Central memory CD8-positive, alpha-beta T cell (primary cell): Measurements from ENCODE around the gene CMIP.

Experiments used
- ATAC-seq: fragments of 150-1000 bp; cut with Tn5 transposase; replicated peaks from 2 replicates; pipeline ENCODE4 v1.10.0; 2022; ENCODE audit warnings: mild to moderate bottlenecking, moderate FRiP score, moderate number of reproducible peaks; ENCODE audit not compliant: poor library complexity, severe bottlenecking; ENCODE audit errors: extremely low read depth
- DNase-seq, 2 donors: peaks; one replicate each; pipeline ENCODE4 v3.0.0; 2021; ENCODE audit warnings: low spot score in 2 of 2
- H3K27ac Mint-ChIP-seq: one replicate; pipeline ENCODE4 v1.8.0; 2022; ENCODE audit warnings: low read depth, mild to moderate bottlenecking, moderate library complexity, mixed read lengths
- H3K27me3 Mint-ChIP-seq: one replicate; pipeline ENCODE4 v1.8.0; 2022; ENCODE audit warnings: mixed read lengths
- H3K36me3 Mint-ChIP-seq: one replicate; pipeline ENCODE4 v1.8.0; 2022; ENCODE audit warnings: mild to moderate bottlenecking, moderate library complexity, mixed read lengths; ENCODE audit not compliant: insufficient read depth
- H3K4me1 Mint-ChIP-seq: one replicate; pipeline ENCODE4 v1.8.0; 2022; ENCODE audit warnings: mixed read lengths
- H3K4me3 Mint-ChIP-seq: one replicate; pipeline ENCODE4 v1.8.0; 2022; ENCODE audit warnings: mild to moderate bottlenecking, moderate library complexity, mixed read lengths
- H3K9me3 Mint-ChIP-seq: one replicate; pipeline ENCODE4 v1.8.0; 2022; ENCODE audit warnings: mixed read lengths

CMIP gene

GRCh38 chr16:81590714-81591544 is 146.3 kb downstream of the CMIP start:
- Mint-ChIP-seq H3K4me3 (no peak overlapping the region), H3K36me3 (peaks cover 5% of the 10 kb centered on the region)

GRCh38 chr16:81591545-81591870 is 146.9 kb downstream of the CMIP start:
- Mint-ChIP-seq H3K36me3 (peaks cover 5% of the 10 kb centered on the region), H3K27ac (peak overlapping the region; percentile 80), H3K9me3 (no peaks in the 10 kb centered on the region), H3K27me3 (no peaks in the 10 kb centered on the region), H3K4me1 (peaks cover 71% of the 10 kb centered on the region), H3K4me3 (no peak overlapping the region)
- ATAC-seq (no peak), DNase-seq (no peak)

More at GRCh38 chr16:81590714-81591544, 146.3 kb downstream of the CMIP start:
- no peaks in the 10 kb centered on the region for H3K9me3 Mint-ChIP-seq
- DNase-seq, result no peak
- ATAC-seq, result no peak
- no peaks in the 10 kb centered on the region for H3K27me3 Mint-ChIP-seq
- H3K4me1 Mint-ChIP-seq, result peaks cover 69% of the 10 kb centered on the region
- H3K27ac Mint-ChIP-seq, result peak overlapping the region; percentile 80

- H3K36me3 Mint-ChIP-seq, result peaks cover 5% of the 10 kb centered on the region
- peak overlapping the region; percentile 80 for H3K27ac Mint-ChIP-seq
Measured at GRCh38 chr16:81592353-81592866, 147.8 kb downstream of the CMIP start.

GRCh38 chr16:81593481-81593880 is 148.9 kb downstream of the CMIP start:
- Mint-ChIP-seq H3K36me3 (peaks cover 5% of the 10 kb centered on the region), H3K4me3 (no peak overlapping the region), H3K9me3 (no peaks in the 10 kb centered on the region), H3K27me3 (no peaks in the 10 kb centered on the region), H3K27ac (peak overlapping the region; percentile 33), H3K4me1 (peaks cover 74% of the 10 kb centered on the region)
- ATAC-seq (no peak), DNase-seq (no peak)

More at GRCh38 chr16:81592353-81592866, 147.8 kb downstream of the CMIP start:
- DNase-seq, result no peak
- Mint-ChIP-seq H3K9me3 (no peaks in the 10 kb centered on the region), H3K4me3 (no peak overlapping the region), H3K27me3 (no peaks in the 10 kb centered on the region), H3K4me1 (peaks cover 73% of the 10 kb centered on the region)
- ATAC-seq, result no peak

GRCh38 chr16:81595629-81596292 is 151.2 kb downstream of the CMIP start:
- H3K4me1 Mint-ChIP-seq, result peaks cover 67% of the 10 kb centered on the region
- peaks cover 2% of the 10 kb centered on the region for H3K36me3 Mint-ChIP-seq
- H3K4me3 Mint-ChIP-seq, result no peak overlapping the region
- DNase-seq, result no peak
- no peaks in the 10 kb centered on the region for H3K27me3 Mint-ChIP-seq
- no peaks in the 10 kb centered on the region for H3K9me3 Mint-ChIP-seq
- H3K27ac Mint-ChIP-seq, result peak overlapping the region; percentile 76
- ATAC-seq, result peak; percentile 43

GRCh38 chr16:81597079-81597658 is 152.6 kb downstream of the CMIP start:
- H3K36me3 Mint-ChIP-seq, result peaks cover 2% of the 10 kb centered on the region
- H3K4me1 Mint-ChIP-seq, result peaks cover 61% of the 10 kb centered on the region

GRCh38 chr16:81598083-81598482 is 153.5 kb downstream of the CMIP start:
- no peaks in the 10 kb centered on the region for H3K27me3 Mint-ChIP-seq
- no peak overlapping the region for H3K4me3 Mint-ChIP-seq
- H3K36me3 Mint-ChIP-seq, result no peaks in the 10 kb centered on the region
- H3K4me1 Mint-ChIP-seq, result peaks cover 56% of the 10 kb centered on the region
- no peaks in the 10 kb centered on the region for H3K9me3 Mint-ChIP-seq
- ATAC-seq, result no peak
- no peak for DNase-seq
- H3K27ac Mint-ChIP-seq, result peak overlapping the region; percentile 49

More at GRCh38 chr16:81597079-81597658, 152.6 kb downstream of the CMIP start:
- Mint-ChIP-seq H3K9me3 (no peaks in the 10 kb centered on the region), H3K4me3 (no peak overlapping the region), H3K27me3 (no peaks in the 10 kb centered on the region), H3K27ac (no peak overlapping the region)
- DNase-seq (no peak), ATAC-seq (no peak)

GRCh38 chr16:81599034-81599744 is 154.6 kb downstream of the CMIP start:
- Mint-ChIP-seq H3K4me3 (no peak overlapping the region), H3K4me1 (peaks cover 51% of the 10 kb centered on the region), H3K9me3 (no peaks in the 10 kb centered on the region), H3K27ac (peak overlapping the region; percentile 61), H3K27me3 (no peaks in the 10 kb centered on the region), H3K36me3 (no peaks in the 10 kb centered on the region)
- DNase-seq, result no peak
- ATAC-seq, result no peak

GRCh38 chr16:81600275-81600674 is 155.7 kb downstream of the CMIP start:
- Mint-ChIP-seq H3K4me3 (no peak overlapping the region), H3K4me1 (peaks cover 52% of the 10 kb centered on the region), H3K27me3 (no peaks in the 10 kb centered on the region), H3K36me3 (peaks cover 3% of the 10 kb centered on the region), H3K27ac (peak overlapping the region; percentile 73), H3K9me3 (no peaks in the 10 kb centered on the region)
- DNase-seq (no peak), ATAC-seq (no peak)

- no peaks in the 10 kb centered on the region for H3K9me3 Mint-ChIP-seq
- DNase-seq (no peak), ATAC-seq (no peak)
- no peak overlapping the region for H3K4me3 Mint-ChIP-seq
- peaks cover 3% of the 10 kb centered on the region for H3K36me3 Mint-ChIP-seq
- H3K4me1 Mint-ChIP-seq, result peaks cover 51% of the 10 kb centered on the region
- H3K27ac Mint-ChIP-seq, result peak overlapping the region; percentile 73
- no peaks in the 10 kb centered on the region for H3K27me3 Mint-ChIP-seq
Measured at GRCh38 chr16:81601008-81601428, 156.4 kb downstream of the CMIP start.

GRCh38 chr16:81601601-81602255 is 157.1 kb downstream of the CMIP start:
- H3K27me3 Mint-ChIP-seq, result no peaks in the 10 kb centered on the region
- no peaks in the 10 kb centered on the region for H3K9me3 Mint-ChIP-seq
- ATAC-seq (no peak), DNase-seq (no peak)
- H3K4me3 Mint-ChIP-seq, result no peak overlapping the region
- H3K4me1 Mint-ChIP-seq, result peaks cover 52% of the 10 kb centered on the region
- no peak overlapping the region for H3K27ac Mint-ChIP-seq
- H3K36me3 Mint-ChIP-seq, result peaks cover 3% of the 10 kb centered on the region
